Lower lobe of right lung (tissue), 2 donors: ENCODE measurements around the gene RBM4B. TPM values are rescaled to one million over a fixed set of nuclear protein-coding genes. Genes with fewer than 3 reads are reported as not detected.

Experiments used
- ATAC-seq, 2 donors: fragments of 200-7000 bp; cut with Tn5 transposase; one replicate each; pipeline ENCODE4 v1.9.1; 2020 to 2022; ENCODE audit warnings: mild to moderate bottlenecking in 2 of 2, moderate library complexity in 2 of 2
- DNase-seq: peaks from one replicate; pipeline ENCODE4 v3.0.0-alpha.2; 2020
- H3K27ac ChIP-seq: fragments of 200-600 bp; one replicate; pipeline ENCODE4 v1.8.0; 2022
- H3K27me3 ChIP-seq: fragments of 200-600 bp; one replicate; pipeline ENCODE4 v1.8.0; 2022; ENCODE audit warnings: low read depth
- H3K36me3 ChIP-seq: fragments of 200-600 bp; one replicate; pipeline ENCODE4 v1.8.0; 2022; ENCODE audit warnings: mild to moderate bottlenecking
- H3K4me1 ChIP-seq: fragments of 200-600 bp; one replicate; pipeline ENCODE4 v1.8.0; 2022
- H3K4me3 ChIP-seq: fragments of 200-600 bp; one replicate; pipeline ENCODE4 v1.8.0; 2022; ENCODE audit warnings: mild to moderate bottlenecking
- H3K9me3 ChIP-seq: fragments of 200-600 bp; one replicate; pipeline ENCODE4 v1.8.0; 2022
- CTCF ChIP-seq: fragments of 200-600 bp; IDR thresholded peaks from one replicate; pipeline ENCODE4 v1.8.0; 2022; ENCODE audit warnings: antibody characterized with exemption, mild to moderate bottlenecking
- intact Hi-C: fragments of 100-400 bp; cut with DNase I; formaldehyde crosslinking; loops from one replicate; pipeline ENCODE4 v1.11.0; 2022
- total RNA-seq: library from RNA; stranded (reverse); fragmentation: NEBNext Ultra II Directional; extraction: Animal tissue kit (Norgen Biotek cat#: 25700); gene quantifications from one replicate; pipeline ENCODE4 v1.2.1, GENCODE V29; 2021
- donor health status: DM: no; HTN: yes; CAD: no; lungs with severe emphysema.

Gene RBM4B
- total RNA-seq, 1 donor from 2014 or later = 17.6 TPM

GRCh38 chr11:66698491-66698890 is 20.8 kb upstream of the RBM4B start:
- intact Hi-C loops = loop anchor here (5.0 kb wide), 1 partner anchor 134 kb away; no protein-coding TSS in a partner anchor
- no peak for DNase-seq
- Histone ChIP-seq H3K27me3 (no peaks in the 10 kb centered on the region), H3K27ac (no peak overlapping the region), H3K9me3 (peaks cover 9% of the 10 kb centered on the region), H3K4me3 (no peak overlapping the region), H3K4me1 (no peaks in the 10 kb centered on the region), H3K36me3 (no peaks in the 10 kb centered on the region)
- no peak for TF ChIP-seq CTCF
- no peak for ATAC-seq

- no peak for DNase-seq
- H3K27ac ChIP-seq = no peak overlapping the region
- TF ChIP-seq CTCF = no peak
- H3K4me3 ChIP-seq = no peak overlapping the region
- no peak for ATAC-seq
- no peaks in the 10 kb centered on the region for H3K27me3 ChIP-seq
- intact Hi-C loops = loop anchor here (5.0 kb wide), 1 partner anchor 134 kb away; no protein-coding TSS in a partner anchor
- H3K4me1 ChIP-seq = no peaks in the 10 kb centered on the region
- H3K9me3 ChIP-seq = peaks cover 9% of the 10 kb centered on the region
- H3K36me3 ChIP-seq = no peaks in the 10 kb centered on the region
Measured at GRCh38 chr11:66697988-66698387, 20.3 kb upstream of the RBM4B start.

GRCh38 chr11:66696146-66696545 is 18.5 kb upstream of the RBM4B start:
- H3K27ac ChIP-seq = no peak overlapping the region
- intact Hi-C loops = loop anchor here (5.0 kb wide), 1 partner anchor 136 kb away; no protein-coding TSS in a partner anchor
- H3K36me3 ChIP-seq = no peaks in the 10 kb centered on the region
- ATAC-seq (no peak), DNase-seq (no peak)
- no peak overlapping the region for H3K4me3 ChIP-seq
- peaks cover 9% of the 10 kb centered on the region for H3K9me3 ChIP-seq
- TF ChIP-seq CTCF = no peak
- no peaks in the 10 kb centered on the region for H3K4me1 ChIP-seq
- H3K27me3 ChIP-seq = no peaks in the 10 kb centered on the region

GRCh38 chr11:66694732-66695207 is 17.1 kb upstream of the RBM4B start:
- H3K27ac ChIP-seq = no peak overlapping the region
- H3K4me1 ChIP-seq = no peaks in the 10 kb centered on the region
- TF ChIP-seq CTCF = peak; percentile 90
- intact Hi-C loops = loop anchor here (5.0 kb wide), 1 partner anchor 138 kb away; no protein-coding TSS in a partner anchor
- peaks cover 5% of the 10 kb centered on the region for H3K9me3 ChIP-seq
- H3K27me3 ChIP-seq = no peaks in the 10 kb centered on the region
- ATAC-seq (peak; percentile 91 to 95), DNase-seq (peak; percentile 88)
- H3K36me3 ChIP-seq = no peaks in the 10 kb centered on the region
- no peak overlapping the region for H3K4me3 ChIP-seq

GRCh38 chr11:66694056-66694410 is 16.3 kb upstream of the RBM4B start:
- Histone ChIP-seq H3K27me3 (no peaks in the 10 kb centered on the region), H3K9me3 (no peaks in the 10 kb centered on the region), H3K4me1 (no peaks in the 10 kb centered on the region), H3K36me3 (no peaks in the 10 kb centered on the region), H3K4me3 (no peak overlapping the region), H3K27ac (no peak overlapping the region)
- DNase-seq = no peak
- no peak for ATAC-seq
- intact Hi-C loops = no loop called here
- TF ChIP-seq CTCF = no peak
